ENCODE data around the gene UGT1A5. TPM values are rescaled to one million over a fixed set of nuclear protein-coding genes. Genes with fewer than 3 reads are reported as not detected.
A peak's percentile ranks its signal among the peaks of the same experiment; 100 is the strongest.

The UGT1A5 gene
- polyA plus RNA-seq, 1 donor (not counting 4 experiments of a cell fraction or from before 2014, with no cell fraction given), result 1.3 TPM

DNA sequence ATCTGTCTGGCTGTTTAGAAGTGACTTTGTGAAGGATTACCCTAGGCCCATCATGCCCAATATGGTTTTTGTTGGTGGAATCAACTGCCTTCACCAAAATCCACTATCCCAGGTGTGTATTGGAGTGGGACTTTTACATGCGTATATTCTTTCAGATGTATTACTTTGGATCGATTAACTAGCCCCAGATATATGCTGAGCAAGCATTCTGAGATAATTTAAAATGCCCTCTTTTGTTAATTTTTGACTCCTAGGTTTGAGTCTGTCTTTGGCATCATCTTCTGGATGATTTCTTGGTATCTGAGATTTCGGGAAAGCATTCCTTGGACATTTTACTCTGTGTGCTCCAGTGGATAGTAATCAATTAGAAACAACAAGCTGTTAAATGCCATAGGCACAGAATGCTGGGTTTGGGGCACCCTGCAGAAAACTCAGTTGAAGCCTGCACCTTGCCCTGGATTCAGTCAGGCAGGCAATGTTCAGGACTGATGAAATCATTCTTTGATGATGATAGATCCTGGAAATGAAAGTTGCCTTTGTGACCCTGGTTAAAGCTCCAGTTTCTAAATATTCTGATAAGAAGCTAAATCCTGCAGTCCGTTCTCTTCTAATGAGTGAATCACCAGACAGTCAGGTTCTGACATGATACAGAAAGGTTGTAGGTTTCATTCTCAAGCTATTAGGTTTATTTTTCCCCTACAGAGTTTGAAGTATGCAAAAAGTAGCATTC is 48.5 kb downstream of the UGT1A5 start:
- peak; percentile 28 for DNase-seq (ENCODE audit: low read depth, low spot score)
- Histone ChIP-seq H3K9ac (ENCODE audit: control insufficient read depth, extremely low read depth, insufficient read depth, low read length) (no peak overlapping the region), H3K27ac (ENCODE audit: control insufficient read depth, insufficient read depth, low read length) (peak overlapping the region; percentile 16), H3K36me3 (ENCODE audit: control insufficient read depth in 2 of 2, extremely low read depth in 1 of 2, insufficient read depth in 2 of 2, low read length in 2 of 2) (no peaks in the 10 kb centered on the region), H3K4me3 (ENCODE audit: control insufficient read depth in 2 of 3, extremely low read depth in 1 of 3, insufficient read depth in 2 of 3, low read depth in 1 of 3, low read length in 3 of 3) (peak overlapping the region in 1 of 3 experiments; percentile 40), H3K27me3 (ENCODE audit: control insufficient read depth, extremely low read depth, insufficient read depth, low read length) (no peaks in the 10 kb centered on the region), H4K20me1 (ENCODE audit: control insufficient read depth, extremely low read depth, insufficient read depth, low read length) (no peaks in the 10 kb centered on the region), H3K4me1 (ENCODE audit: control insufficient read depth, extremely low read depth, insufficient read depth, low read length) (peaks cover 34% of the 10 kb centered on the region), H3K9me1 (ENCODE audit: control insufficient read depth, extremely low read depth, insufficient read depth, low read length) (no peaks in the 10 kb centered on the region), H2AFZ (ENCODE audit: control insufficient read depth, low read length) (no peak overlapping the region), H3K79me2 (ENCODE audit: control insufficient read depth, insufficient read depth, low read length) (peaks cover 9% of the 10 kb centered on the region), H3K4me2 (ENCODE audit: control insufficient read depth, extremely low read depth, insufficient read depth, low read depth, low read length) (peak overlapping the region; percentile 80), H3K9me3 (ENCODE audit: control insufficient read depth, low read depth, low read length) (no peaks in the 10 kb centered on the region)
- dilution Hi-C loops (cut with MboI; ENCODE audit: extremely low pct_ligation_motif_present, low sequenced_read_pairs), result no loop called here
- TF ChIP-seq, protein P1, sequence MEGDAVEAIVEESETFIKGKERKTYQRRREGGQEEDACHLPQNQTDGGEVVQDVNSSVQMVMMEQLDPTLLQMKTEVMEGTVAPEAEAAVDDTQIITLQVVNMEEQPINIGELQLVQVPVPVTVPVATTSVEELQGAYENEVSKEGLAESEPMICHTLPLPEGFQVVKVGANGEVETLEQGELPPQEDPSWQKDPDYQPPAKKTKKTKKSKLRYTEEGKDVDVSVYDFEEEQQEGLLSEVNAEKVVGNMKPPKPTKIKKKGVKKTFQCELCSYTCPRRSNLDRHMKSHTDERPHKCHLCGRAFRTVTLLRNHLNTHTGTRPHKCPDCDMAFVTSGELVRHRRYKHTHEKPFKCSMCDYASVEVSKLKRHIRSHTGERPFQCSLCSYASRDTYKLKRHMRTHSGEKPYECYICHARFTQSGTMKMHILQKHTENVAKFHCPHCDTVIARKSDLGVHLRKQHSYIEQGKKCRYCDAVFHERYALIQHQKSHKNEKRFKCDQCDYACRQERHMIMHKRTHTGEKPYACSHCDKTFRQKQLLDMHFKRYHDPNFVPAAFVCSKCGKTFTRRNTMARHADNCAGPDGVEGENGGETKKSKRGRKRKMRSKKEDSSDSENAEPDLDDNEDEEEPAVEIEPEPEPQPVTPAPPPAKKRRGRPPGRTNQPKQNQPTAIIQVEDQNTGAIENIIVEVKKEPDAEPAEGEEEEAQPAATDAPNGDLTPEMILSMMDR (optimal IDR thresholded peaks at IDR 0.05 in 1 of 3, IDR thresholded peaks at IDR 0.05 in 1 of 3, conservative IDR thresholded peaks at IDR 0.05 in 1 of 3; ENCODE audit: extremely low read depth in 1 of 3, insufficient read depth in 2 of 3, low read length in 3 of 3), result no peak
- no peak for TF ChIP-seq EZH2 (IDR thresholded peaks at IDR 0.05; ENCODE audit: low read length)
- FAIRE-seq, result peak; percentile 90

DNA sequence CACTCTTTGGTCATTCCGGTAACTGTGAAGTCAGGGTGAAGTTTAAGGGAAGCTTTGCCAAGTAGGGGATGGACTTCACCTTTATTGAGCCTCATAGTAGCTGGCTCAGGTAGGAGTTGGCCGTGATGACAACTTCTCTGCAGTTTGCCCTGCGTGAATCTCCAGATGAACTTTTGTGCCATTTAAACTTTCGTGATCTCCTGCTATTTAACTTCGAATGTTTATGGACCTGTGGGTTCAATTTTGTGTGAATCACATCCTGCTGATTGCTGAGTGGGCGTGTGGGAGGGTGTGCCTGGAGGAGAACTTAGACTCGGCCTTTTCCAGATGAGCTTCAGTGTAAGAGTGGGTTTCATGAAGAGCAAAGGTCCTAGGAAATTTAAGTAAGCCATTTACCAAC is 51.6 kb downstream of the UGT1A5 start:
- no peaks in the 10 kb centered on the region for H3K9me1 ChIP-seq (ENCODE audit: control insufficient read depth, extremely low read depth, insufficient read depth, low read length)
- H3K79me2 ChIP-seq (ENCODE audit: control insufficient read depth, insufficient read depth, low read length), result peaks cover 7% of the 10 kb centered on the region
- dilution Hi-C loops (cut with MboI; ENCODE audit: extremely low pct_ligation_motif_present, low sequenced_read_pairs), result no loop called here
- peak; percentile 23 for FAIRE-seq
- peaks cover 34% of the 10 kb centered on the region for H3K4me1 ChIP-seq (ENCODE audit: control insufficient read depth, extremely low read depth, insufficient read depth, low read length)
- H3K4me2 ChIP-seq (ENCODE audit: control insufficient read depth, extremely low read depth, insufficient read depth, low read depth, low read length), result peak overlapping the region; percentile 44
- peaks cover 5 to 10% of the 10 kb centered on the region in 2 experiments for H3K36me3 ChIP-seq (ENCODE audit: control insufficient read depth in 2 of 2, extremely low read depth in 1 of 2, insufficient read depth in 2 of 2, low read length in 2 of 2)
- H3K9me3 ChIP-seq (ENCODE audit: control insufficient read depth, low read depth, low read length), result no peaks in the 10 kb centered on the region
- no peak overlapping the region for H3K4me3 ChIP-seq (ENCODE audit: control insufficient read depth in 2 of 3, extremely low read depth in 1 of 3, insufficient read depth in 2 of 3, low read depth in 1 of 3, low read length in 3 of 3)
- no peaks in the 10 kb centered on the region for H4K20me1 ChIP-seq (ENCODE audit: control insufficient read depth, extremely low read depth, insufficient read depth, low read length)
- DNase-seq (ENCODE audit: low read depth, low spot score), result no peak
- H2AFZ ChIP-seq (ENCODE audit: control insufficient read depth, low read length), result no peak overlapping the region
- H3K9ac ChIP-seq (ENCODE audit: control insufficient read depth, extremely low read depth, insufficient read depth, low read length), result no peak overlapping the region
- H3K27me3 ChIP-seq (ENCODE audit: control insufficient read depth, extremely low read depth, insufficient read depth, low read length), result no peaks in the 10 kb centered on the region
- TF ChIP-seq, protein P1 (optimal IDR thresholded peaks at IDR 0.05 in 1 of 3, IDR thresholded peaks at IDR 0.05 in 1 of 3, conservative IDR thresholded peaks at IDR 0.05 in 1 of 3; ENCODE audit: extremely low read depth in 1 of 3, insufficient read depth in 2 of 3, low read length in 3 of 3), result no peak
- TF ChIP-seq EZH2 (IDR thresholded peaks at IDR 0.05; ENCODE audit: low read length), result no peak
- no peak overlapping the region for H3K27ac ChIP-seq (ENCODE audit: control insufficient read depth, insufficient read depth, low read length)

All from keratinocyte (primary cell).